Measurements from ENCODE around the gene SEMA4C.

Gene SEMA4C

GRCh38 chr2:96817882-96818281 is 52.0 kb downstream of the SEMA4C start:
- TF ChIP-seq CTCF (IDR thresholded peaks at IDR 0.05; ENCODE audit: control insufficient read depth, extremely low read depth, insufficient read depth): no peak
- DNase-seq (ENCODE audit: low read depth): no peak
- H3K4me3 ChIP-seq (ENCODE audit: low read depth, low read length): peak overlapping the region; percentile 63

- H3K4me3 ChIP-seq (ENCODE audit: low read depth, low read length): peak overlapping the region; percentile 63
- TF ChIP-seq CTCF (IDR thresholded peaks at IDR 0.05; ENCODE audit: control insufficient read depth, extremely low read depth, insufficient read depth): no peak
- no peak for DNase-seq (ENCODE audit: low read depth)
Measured at GRCh38 chr2:96816836-96817702, 52.8 kb downstream of the SEMA4C start.

GRCh38 chr2:96816127-96816835 is 53.6 kb downstream of the SEMA4C start, which contains the start of gene CNNM3:
TSS of gene CNNM3 (plus strand) at chr2:96816268. CDS start at chr2:96816278, 10 bp downstream.
- TF ChIP-seq CTCF (IDR thresholded peaks at IDR 0.05; ENCODE audit: control insufficient read depth, extremely low read depth, insufficient read depth): peak; percentile 43
- H3K4me3 ChIP-seq (ENCODE audit: low read depth, low read length): peak within 1 kb of the TSS; percentile 63
- peak; percentile 69 for DNase-seq (ENCODE audit: low read depth)

GRCh38 chr2:96815326-96816126 is 54.4 kb downstream of the SEMA4C start:
- DNase-seq (ENCODE audit: low read depth): no peak
- peak overlapping the region; percentile 58 for H3K4me3 ChIP-seq (ENCODE audit: low read depth, low read length)
- no peak for TF ChIP-seq CTCF (IDR thresholded peaks at IDR 0.05; ENCODE audit: control insufficient read depth, extremely low read depth, insufficient read depth)

- TF ChIP-seq CTCF (IDR thresholded peaks at IDR 0.05; ENCODE audit: control insufficient read depth, extremely low read depth, insufficient read depth): no peak
- DNase-seq (ENCODE audit: low read depth): no peak
- H3K4me3 ChIP-seq (ENCODE audit: low read depth, low read length): no peak overlapping the region
Measured at GRCh38 chr2:96813656-96814055, 56.2 kb downstream of the SEMA4C start.

GRCh38 chr2:96811917-96812316 is 58.0 kb downstream of the SEMA4C start:
- no peak for DNase-seq (ENCODE audit: low read depth)
- H3K4me3 ChIP-seq (ENCODE audit: low read depth, low read length): no peak overlapping the region
- TF ChIP-seq CTCF (IDR thresholded peaks at IDR 0.05; ENCODE audit: control insufficient read depth, extremely low read depth, insufficient read depth): no peak

All from LNCaP clone FGC (cell line).